HL-60 (cell line): Measurements from ENCODE around the gene NET1.

ENCODE experiments used
- GABPA ChIP-seq: IDR thresholded peaks from 2 replicates; pipeline ENCODE4 v1.6.1; 2012; ENCODE audit warnings: low read depth
- POLR2AphosphoS5 ChIP-seq: IDR thresholded peaks from 2 replicates; pipeline ENCODE4 v1.6.1; 2012; ENCODE audit warnings: low read depth
- SPI1 ChIP-seq: IDR thresholded peaks from 2 replicates; pipeline ENCODE4 v1.6.1; 2012; ENCODE audit warnings: low read depth, mild to moderate bottlenecking, borderline replicate concordance
- TF ChIP-seq, protein P1 (sequence below): IDR thresholded peaks from one replicate; pipeline ENCODE4 v1.5.1; 2011; ENCODE audit warnings: low read length, control low read depth, inconsistent platforms; ENCODE audit not compliant: insufficient read depth
- TF ChIP-seq, protein P2 (sequence below): IDR thresholded peaks from 2 replicates; pipeline ENCODE4 v1.6.1; 2012; ENCODE audit warnings: low read depth; ENCODE audit not compliant: insufficient replicate concordance

DNA sequence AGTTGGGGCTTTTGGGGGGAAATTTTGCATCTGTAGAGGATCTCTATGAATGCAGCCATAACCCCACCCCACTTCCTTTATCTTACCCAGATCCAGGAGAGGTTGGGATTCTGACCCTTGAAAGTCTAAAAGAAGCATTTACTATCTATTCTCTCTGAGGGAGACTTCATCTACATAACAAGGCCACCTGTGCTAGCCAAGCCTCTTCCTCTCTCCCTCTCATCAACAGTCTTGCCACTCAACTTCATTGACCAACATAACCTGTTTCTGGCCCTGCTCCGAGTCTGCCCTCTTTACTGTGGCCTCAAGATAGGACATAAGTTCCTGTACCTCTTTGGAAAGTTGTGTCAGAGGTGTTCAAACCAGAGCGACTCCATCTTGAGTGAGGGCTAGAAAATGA lies 27.1 kb upstream of the NET1 start:
- TF ChIP-seq, protein P1, sequence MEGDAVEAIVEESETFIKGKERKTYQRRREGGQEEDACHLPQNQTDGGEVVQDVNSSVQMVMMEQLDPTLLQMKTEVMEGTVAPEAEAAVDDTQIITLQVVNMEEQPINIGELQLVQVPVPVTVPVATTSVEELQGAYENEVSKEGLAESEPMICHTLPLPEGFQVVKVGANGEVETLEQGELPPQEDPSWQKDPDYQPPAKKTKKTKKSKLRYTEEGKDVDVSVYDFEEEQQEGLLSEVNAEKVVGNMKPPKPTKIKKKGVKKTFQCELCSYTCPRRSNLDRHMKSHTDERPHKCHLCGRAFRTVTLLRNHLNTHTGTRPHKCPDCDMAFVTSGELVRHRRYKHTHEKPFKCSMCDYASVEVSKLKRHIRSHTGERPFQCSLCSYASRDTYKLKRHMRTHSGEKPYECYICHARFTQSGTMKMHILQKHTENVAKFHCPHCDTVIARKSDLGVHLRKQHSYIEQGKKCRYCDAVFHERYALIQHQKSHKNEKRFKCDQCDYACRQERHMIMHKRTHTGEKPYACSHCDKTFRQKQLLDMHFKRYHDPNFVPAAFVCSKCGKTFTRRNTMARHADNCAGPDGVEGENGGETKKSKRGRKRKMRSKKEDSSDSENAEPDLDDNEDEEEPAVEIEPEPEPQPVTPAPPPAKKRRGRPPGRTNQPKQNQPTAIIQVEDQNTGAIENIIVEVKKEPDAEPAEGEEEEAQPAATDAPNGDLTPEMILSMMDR = no peak
- no peak for TF ChIP-seq GABPA
- no peak for TF ChIP-seq POLR2AphosphoS5
- TF ChIP-seq, protein P2, sequence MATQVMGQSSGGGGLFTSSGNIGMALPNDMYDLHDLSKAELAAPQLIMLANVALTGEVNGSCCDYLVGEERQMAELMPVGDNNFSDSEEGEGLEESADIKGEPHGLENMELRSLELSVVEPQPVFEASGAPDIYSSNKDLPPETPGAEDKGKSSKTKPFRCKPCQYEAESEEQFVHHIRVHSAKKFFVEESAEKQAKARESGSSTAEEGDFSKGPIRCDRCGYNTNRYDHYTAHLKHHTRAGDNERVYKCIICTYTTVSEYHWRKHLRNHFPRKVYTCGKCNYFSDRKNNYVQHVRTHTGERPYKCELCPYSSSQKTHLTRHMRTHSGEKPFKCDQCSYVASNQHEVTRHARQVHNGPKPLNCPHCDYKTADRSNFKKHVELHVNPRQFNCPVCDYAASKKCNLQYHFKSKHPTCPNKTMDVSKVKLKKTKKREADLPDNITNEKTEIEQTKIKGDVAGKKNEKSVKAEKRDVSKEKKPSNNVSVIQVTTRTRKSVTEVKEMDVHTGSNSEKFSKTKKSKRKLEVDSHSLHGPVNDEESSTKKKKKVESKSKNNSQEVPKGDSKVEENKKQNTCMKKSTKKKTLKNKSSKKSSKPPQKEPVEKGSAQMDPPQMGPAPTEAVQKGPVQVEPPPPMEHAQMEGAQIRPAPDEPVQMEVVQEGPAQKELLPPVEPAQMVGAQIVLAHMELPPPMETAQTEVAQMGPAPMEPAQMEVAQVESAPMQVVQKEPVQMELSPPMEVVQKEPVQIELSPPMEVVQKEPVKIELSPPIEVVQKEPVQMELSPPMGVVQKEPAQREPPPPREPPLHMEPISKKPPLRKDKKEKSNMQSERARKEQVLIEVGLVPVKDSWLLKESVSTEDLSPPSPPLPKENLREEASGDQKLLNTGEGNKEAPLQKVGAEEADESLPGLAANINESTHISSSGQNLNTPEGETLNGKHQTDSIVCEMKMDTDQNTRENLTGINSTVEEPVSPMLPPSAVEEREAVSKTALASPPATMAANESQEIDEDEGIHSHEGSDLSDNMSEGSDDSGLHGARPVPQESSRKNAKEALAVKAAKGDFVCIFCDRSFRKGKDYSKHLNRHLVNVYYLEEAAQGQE = no peak
- no peak for TF ChIP-seq SPI1
